ENCODE results near the gene SPIRE1.
"Not testable (repeated sequence)": the region's sequence is repeated elsewhere in the genome, so short reads cannot be mapped to it uniquely, and the experiment has no call there.

Gene SPIRE1

DNA sequence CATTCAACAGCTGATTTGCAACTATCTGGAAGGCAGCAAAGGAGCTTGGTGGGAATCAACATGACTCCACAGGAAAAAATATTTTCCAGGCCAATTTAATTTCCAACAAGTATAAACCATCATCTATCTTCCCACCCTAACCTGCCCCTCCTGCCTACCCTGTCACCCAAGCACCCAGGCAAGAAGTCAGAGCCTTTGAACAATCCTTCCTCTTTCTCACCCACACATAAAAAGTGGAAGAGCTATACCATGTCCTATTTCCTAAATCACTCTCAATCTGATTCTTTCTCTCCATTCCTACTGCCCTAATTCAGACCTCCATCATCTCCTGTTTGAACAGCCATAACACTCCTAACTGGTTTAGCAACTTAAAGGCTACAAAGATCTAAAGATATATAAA is 12.7 kb downstream of the SPIRE1 start:
- no peak for DNase-seq

- not testable (repeated sequence) for DNase-seq
These were observed 14.2 kb downstream of the SPIRE1 start for GRCh38 chr18:12643756-12644155.

- DNase-seq, result no peak
These were observed 17.1 kb downstream of the SPIRE1 start for GRCh38 chr18:12640881-12641200.

DNA sequence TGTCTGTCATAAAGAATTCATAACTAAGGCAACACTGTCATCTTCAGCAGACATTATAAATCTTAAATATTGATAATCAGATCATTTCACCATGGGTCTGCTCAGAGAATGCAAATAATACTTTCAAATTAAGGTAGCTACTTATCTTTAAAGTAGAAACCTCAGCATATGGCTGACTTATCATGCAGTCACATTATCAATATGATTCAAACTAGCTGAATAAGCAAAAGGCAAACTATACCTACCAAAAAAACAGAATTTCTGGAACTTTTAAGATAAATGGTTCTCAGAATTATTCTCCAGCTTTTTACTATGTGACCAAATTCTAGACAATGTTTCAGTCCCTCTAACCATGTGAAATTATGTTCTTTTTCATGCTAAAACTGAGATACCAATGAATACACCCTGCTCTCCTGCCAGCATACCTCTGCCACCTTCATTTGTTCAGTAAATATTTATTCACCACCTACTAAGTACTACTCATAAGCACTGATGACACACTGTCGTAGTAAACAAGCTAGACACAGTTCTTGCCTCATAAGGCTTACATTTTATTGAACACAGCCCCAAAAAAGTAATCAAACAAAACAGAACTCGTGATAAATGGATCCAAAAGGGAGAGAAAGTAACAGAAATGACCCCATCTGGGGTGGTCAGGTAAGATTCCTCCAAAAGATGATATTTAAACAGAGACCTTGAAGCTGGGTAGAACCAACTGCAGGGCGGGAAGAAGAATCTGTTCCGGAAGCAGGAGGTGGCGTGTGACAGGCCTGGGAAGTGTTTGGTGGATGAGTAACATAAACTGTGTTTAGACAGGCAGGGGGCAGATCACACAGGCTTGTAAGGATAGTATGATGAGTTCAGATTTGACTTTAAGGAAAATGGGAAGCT is 17.7 kb downstream of the SPIRE1 start:
- no peak for DNase-seq

DNA sequence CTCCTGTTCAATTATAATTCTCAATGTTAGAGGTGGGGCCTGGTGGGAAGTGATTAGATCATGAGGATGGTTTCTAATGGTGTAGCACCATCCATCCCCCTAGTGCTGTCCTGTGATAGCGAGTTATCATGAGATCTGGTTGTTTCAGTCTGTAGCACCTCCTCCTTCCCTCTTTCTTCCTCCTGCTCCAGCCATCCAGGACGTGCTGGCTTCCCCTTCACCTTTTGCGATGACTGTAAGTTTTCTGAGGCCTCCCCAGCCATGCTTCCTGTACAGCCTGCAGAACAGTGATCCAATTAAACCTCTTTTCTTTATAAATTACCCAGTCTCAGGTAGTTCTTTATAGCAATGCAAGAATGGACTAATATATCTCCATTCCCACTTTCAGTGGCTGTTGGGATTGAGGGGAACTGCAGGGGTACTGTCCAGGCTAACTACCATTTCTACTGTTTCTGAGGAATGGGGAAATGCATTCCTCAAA is 19.2 kb downstream of the SPIRE1 start:
- DNase-seq, result no peak

DNA sequence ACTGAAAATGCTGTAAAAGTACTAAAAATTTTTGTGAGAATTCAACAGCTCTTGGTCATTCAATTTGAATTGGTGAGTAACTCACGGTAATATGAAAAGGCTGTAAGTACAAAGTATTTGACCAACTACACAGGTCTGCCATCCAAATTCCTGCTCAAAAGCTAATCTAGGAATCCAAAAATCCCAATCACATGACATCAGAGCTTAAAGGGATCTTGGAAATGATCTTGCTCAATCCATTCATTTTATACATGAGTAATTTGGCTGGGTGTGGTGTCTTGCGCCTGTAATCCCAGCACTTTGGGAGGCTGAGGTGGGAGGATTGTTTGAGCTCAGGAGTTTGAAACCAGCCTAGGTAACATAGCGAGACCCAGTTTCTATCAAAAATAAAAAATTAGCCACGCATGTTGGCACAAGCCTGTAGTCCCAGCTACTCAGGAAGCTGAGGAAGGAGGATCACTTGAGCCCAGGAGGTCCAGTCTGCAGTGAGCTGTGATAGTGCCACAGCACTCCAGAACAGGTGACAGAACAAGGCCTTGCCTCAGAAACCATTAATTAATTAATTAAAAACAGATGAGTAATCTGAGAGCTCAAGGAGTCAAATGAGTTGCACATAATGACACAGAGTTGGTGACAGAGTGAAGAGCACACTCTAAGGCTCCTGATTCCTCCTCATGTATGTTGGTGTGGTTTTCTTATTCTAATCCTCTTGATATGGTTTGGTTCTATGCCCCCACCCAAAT is 19.8 kb downstream of the SPIRE1 start:
- no peak for DNase-seq

- no peak for DNase-seq
These were observed 20.5 kb downstream of the SPIRE1 start for GRCh38 chr18:12637393-12637792.

- no peak for DNase-seq
These were observed 26.0 kb downstream of the SPIRE1 start for GRCh38 chr18:12631831-12632477.

GRCh38 chr18:12630136-12630535 is 27.8 kb downstream of the SPIRE1 start:
- no peak for DNase-seq

DNA sequence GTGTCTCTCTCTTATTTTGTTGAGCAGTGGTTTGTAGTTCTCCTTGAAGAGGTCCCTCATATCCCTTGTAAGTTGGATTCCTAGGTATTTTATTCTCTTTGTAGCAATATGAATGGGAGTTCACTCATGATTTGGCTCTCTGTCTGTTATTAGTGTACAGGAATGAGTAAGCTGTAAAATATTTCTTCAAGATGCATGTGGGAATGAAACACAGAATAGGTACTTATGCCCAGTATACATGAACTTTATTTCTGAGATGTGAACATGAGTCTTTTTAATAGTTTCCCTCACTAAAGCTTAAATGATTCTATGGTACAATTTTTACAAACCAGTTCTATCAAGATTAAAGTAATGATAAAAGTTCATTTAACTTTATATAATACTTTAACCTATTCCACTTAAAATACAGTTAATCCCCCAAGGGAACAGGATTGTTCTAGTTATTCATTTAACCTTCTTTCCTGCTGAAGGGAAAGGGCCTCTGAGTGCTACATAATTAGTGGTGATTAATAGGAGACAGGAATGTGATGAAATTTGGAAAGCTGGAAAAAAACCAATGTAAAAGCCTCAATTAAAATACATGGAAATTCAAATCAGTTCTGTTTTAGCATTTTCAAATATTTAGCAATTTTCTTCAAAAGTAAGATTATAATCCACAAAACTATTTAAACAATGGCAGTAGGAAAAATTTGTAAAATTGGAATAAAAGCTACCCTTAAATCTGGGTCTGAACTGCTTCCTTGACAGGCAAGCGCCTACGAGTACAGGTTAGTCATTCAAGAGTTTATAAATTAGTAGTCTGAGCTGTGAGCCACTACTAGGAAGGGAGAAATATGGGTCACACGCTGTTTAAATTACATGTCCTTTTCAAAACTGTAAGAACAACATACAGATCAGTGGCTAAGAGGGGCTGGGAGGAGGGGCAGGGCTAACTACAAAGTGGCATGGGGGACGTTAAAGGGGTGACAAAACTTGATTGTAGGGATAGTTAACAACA is 28.9 kb downstream of the SPIRE1 start:
- DNase-seq, result no peak

DNA sequence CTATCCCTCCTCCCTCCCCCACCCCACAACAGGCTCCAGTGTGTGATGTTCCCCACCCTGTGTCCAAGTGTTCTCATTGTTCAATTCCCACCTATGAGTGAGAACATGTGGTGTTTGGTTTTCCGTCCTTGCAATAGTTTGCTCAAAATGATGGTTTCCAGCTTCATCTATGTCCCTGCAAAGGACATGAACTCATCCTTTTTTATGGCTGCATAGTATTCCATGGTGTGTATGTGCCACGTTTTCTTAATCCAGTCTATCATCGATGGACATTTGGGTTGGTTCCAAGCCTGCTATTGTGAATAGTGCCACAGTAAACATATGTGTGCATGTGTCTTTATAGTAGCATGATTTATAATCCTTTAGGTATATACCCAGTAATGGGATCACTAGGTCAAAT is 30.7 kb downstream of the SPIRE1 start:
- not testable (repeated sequence) for DNase-seq

DNA sequence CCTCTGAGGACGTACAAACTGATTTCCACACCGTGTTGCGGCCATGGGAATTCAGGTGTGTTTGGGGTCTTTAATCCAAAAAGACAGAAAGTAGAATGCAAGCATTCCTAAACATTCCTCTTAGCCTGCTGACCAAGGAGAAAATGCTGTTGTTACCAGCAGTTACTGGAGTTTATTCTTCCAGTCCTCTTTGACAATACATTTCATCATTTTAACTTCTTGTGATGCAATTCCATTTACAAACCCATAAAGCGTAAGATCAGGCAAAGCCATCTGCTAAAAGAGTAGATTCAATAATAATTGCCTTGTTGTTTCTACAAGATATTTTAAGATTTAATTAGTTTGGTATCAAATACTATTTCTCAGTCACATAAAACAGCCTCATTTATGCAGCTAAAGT is 32.7 kb downstream of the SPIRE1 start:
- no peak for DNase-seq

DNA sequence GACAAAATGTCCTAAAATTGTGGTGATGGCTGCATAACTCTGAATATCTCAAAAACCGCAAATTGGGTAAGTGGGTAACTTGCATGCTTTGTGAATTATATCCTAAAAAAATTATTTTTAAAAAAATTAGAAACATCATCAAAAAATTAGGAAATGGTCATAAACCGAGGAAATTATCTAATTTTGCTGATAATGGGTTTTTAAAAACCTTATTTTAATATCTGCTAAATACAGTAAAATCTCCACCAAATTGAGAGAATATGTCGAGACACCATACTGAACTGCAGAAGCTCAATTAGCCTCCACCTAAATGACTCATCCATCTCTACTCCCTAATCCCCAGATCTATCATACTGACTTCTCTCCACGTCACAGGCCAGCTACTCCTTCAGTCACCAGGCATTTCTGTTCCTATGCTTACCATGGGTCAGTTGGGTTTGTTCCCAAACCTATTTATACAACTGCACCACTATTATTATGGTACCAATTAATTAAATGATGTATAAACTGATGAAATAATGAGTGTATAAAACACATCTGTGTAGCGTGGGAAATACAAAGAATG is 36.1 kb downstream of the SPIRE1 start:
- DNase-seq, result no peak

- DNase-seq, result no peak
These were observed 42.2 kb downstream of the SPIRE1 start for GRCh38 chr18:12615748-12616147.

DNA sequence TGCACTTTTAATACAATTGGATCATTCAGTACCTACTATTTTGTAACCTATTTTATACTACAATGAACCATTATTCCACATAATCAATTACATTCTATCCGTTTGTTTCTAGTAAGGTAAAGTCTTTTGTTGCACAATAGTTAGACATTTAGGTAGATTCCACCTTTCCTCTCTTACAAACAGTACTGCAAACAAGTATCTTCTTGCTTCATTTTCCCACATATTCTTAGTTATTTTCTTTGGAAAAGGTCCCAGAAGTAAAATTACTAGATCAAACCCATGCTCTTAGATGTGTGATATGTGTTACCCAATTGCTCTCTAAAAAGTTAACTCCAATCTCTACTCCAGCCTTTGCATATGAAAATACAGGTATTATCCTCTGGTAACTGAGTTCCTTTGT is 49.6 kb downstream of the SPIRE1 start:
- DNase-seq, result no peak

DNA sequence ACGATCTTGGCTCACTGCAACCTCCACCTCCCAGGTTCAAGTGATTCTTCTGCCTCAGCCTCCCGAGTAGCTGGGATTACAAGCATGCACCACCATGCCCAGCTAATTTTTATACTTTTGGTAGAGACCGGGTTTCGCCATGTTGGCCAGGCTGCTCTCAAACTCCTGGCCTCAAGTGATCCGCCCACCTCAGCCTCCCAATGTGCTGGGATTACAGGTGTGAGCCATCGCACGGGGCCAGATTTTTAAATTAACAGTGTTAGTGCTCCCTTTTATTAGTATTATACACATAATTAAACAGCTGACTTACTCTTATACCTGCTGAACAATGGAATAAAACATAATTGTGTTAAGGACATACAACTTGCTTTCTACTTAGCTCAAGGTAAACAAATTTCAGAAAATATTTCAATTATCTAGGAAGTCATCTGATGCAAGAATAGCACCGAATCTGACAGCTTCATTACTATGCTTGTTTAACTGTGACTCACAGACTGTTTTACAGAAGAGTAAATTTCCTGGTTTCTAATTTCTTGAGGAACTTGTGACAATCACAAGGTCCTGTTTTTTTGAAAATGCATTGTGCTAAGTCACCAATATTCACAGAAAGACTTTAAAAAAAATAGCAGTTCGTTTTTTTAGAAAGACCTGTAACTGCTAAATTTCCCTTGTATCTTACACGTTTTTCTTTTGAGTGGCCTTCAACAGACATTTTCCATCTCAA is 51.2 kb downstream of the SPIRE1 start:
- no peak for DNase-seq

DNA sequence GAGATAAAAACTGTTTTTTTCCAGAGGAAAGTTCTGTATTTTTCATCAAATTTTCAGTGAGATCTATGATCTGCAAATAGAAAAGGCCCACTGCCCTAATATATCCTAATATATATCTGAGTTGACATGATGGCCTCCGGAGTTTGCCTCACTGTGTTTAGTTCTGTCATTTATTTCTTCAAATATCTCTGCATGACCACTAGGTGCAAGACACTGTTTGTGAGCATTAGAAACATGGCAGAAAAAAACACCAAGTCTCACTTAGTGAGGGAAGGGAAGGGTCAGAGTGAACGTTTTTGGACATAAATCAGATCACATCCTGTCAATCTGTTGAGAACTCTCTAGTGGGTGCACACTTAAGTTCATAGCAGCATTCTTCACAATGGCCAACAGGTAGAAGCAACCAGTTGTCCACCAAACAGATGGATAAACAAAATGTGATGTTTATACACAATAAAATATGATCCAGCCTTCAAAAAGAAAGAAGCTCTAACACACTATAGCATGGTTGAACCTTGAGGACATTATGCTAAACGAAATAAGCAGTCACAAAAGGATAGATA is 53.4 kb downstream of the SPIRE1 start:
- no peak for DNase-seq

GRCh38 chr18:12599966-12600365 is 57.9 kb downstream of the SPIRE1 start:
- no peak for DNase-seq

GRCh38 chr18:12599543-12599942 is 58.4 kb downstream of the SPIRE1 start:
- DNase-seq, result no peak

DNA sequence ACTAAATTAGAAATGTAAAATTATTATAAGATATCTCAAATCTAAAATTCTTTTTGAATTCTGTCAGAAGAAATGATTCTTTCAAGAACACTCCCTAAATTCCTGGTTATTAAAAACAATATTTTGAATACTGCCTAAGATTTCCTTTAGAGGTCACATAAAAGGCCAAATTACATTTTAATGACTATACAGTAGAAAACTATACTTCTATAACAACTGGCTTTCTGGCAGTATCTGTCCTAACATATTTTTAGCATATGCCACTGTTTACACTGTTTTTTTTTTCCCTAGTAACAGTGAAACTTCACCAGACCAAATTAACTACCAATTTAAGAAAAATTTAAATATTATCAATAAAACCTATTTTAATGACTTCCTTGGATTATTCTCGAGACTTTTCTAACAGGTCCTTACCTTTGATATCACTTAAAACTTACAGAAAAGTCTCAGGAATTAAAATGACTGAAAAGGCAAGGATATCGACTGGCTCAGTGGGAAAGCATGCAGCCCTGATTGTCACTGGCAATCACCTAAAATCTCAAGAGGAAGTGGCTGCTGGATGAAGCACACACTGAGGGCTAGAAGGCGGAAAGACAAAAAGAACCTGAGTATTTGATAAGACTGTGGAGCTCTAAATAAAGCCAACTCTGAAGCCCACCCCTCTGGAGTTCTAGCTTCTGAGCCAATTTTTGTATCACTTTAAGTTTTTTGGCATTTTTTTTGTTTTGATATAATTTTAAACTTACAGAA is 59.6 kb downstream of the SPIRE1 start:
- no peak for DNase-seq

All from activated CD4-positive, alpha-beta T cell treated with anti-CD3 and anti-CD28 coated beads, Interleukin-2, amount 50 U/mL, for 4 hours (primary cell).